A549 (cell line): Measurements from ENCODE around the gene FAM20B. TPM values are rescaled to one million over a fixed set of nuclear protein-coding genes. Genes with fewer than 3 reads are reported as not detected.

Experiments used
- ATAC-seq, 2 experiments: fragments of 200-7000 bp in 1 of 2; fragments of >200 bp in 1 of 2; cut with Nextera tagmentation in 1 of 2; cut with Tn5 transposase in 1 of 2; 3 replicates each; pipeline versions ENCODE4 v1.8.0 to v1.9.1; 2018 to 2020; ENCODE audit warnings: mild to moderate bottlenecking in 1 of 2, moderate library complexity in 1 of 2
- CTCF ChIA-PET: fragments of 300-600 bp; sonication (Branson Sonifier 250); formaldehyde crosslinking; extraction: SDS; loops from one replicate; lab custom pipeline; 2021; ENCODE audit warnings: antibody characterized with exemption, inconsistent platforms; lab: Yijun Ruan, JAX
- POLR2A ChIA-PET: fragments of 350-600 bp; formaldehyde crosslinking; extraction: SDS; loops from one replicate; lab custom pipeline; 2021; ENCODE audit warnings: antibody characterized with exemption, inconsistent platforms; lab: Yijun Ruan, JAX
- DNase-seq, 2 experiments: peaks; one replicate each; pipeline versions ENCODE4 v3.0.0 to v3.0.0-alpha.2; 2011 to 2016; ENCODE audit warnings: low read depth in 1 of 2, low spot score in 1 of 2
- FAIRE-seq: peaks from 2 replicates; lab custom pipeline; 2011; peaks lifted over from hg19 to GRCh38; lab: Jason Lieb, UNC
- H3K27ac ChIP-seq, 2 experiments: fragments of >200 bp; sonication (Bioruptor Twin); formaldehyde crosslinking; 3 replicates each; pipeline ENCODE4 v1.5.1; 2016 to 2017
- H3K4me1 ChIP-seq: fragments of >200 bp; sonication (Bioruptor Twin); formaldehyde crosslinking; 3 replicates; pipeline ENCODE4 v1.6.1; 2016
- H3K4me2 ChIP-seq: fragments of >200 bp; sonication (Bioruptor Twin); formaldehyde crosslinking; 3 replicates; pipeline ENCODE4 v1.6.1; 2016
- H3K4me3 ChIP-seq: fragments of >200 bp; sonication (Bioruptor Twin); formaldehyde crosslinking; 3 replicates; pipeline ENCODE4 v1.5.1; 2016
- H3K9me3 ChIP-seq: fragments of >200 bp; sonication (Bioruptor Twin); formaldehyde crosslinking; 3 replicates; pipeline ENCODE4 v1.6.1; 2016
- CEBPB ChIP-seq, 2 experiments: fragments of >200 bp in 1 of 2; sonication (Bioruptor Twin) in 1 of 2; formaldehyde crosslinking in 1 of 2; IDR thresholded peaks; 2 replicates each; pipeline ENCODE4 v1.6.1; 2012 to 2016
- CTCF ChIP-seq: fragments of >200 bp; sonication (Bioruptor Twin); formaldehyde crosslinking; IDR thresholded peaks from 3 replicates; pipeline ENCODE4 v1.5.1; 2016
- E2F6 ChIP-seq: IDR thresholded peaks from 2 replicates; pipeline ENCODE4 v1.6.1; 2012; ENCODE audit warnings: low read depth, borderline replicate concordance
- ESRRA ChIP-seq: fragments of 150-350 bp; IDR thresholded peaks from 2 replicates; pipeline ENCODE4 v1.6.1; 2014; ENCODE audit warnings: mild to moderate bottlenecking, low read length, borderline replicate concordance
- FOSL2 ChIP-seq, 2 experiments: fragments of 450-650 bp in 1 of 2; fragments of >200 bp in 1 of 2; sonication (Bioruptor Twin) in 1 of 2; formaldehyde crosslinking; IDR thresholded peaks; 2 replicates each; pipeline versions ENCODE4 v1.5.0 to v1.6.1; 2016 to 2020; ENCODE audit warnings: mild to moderate bottlenecking in 1 of 2, moderate library complexity in 1 of 2
- HEYL ChIP-seq: fragments of 250-450 bp; sonication (Bioruptor Pico); IDR thresholded peaks from 2 replicates; pipeline ENCODE4 v1.8.0; 2021; ENCODE audit warnings: mild to moderate bottlenecking, moderate library complexity
- HMGXB4 ChIP-seq: fragments of 250-450 bp; sonication (Bioruptor Pico); IDR thresholded peaks from 2 replicates; pipeline ENCODE4 v1.5.0; 2021; ENCODE audit warnings: mild to moderate bottlenecking, moderate library complexity, borderline replicate concordance
- HOXA7 ChIP-seq: fragments of 250-450 bp; sonication (Bioruptor Pico); IDR thresholded peaks from 2 replicates; pipeline ENCODE4 v1.5.0; 2020; ENCODE audit warnings: mild to moderate bottlenecking, moderate library complexity
- HOXB5 ChIP-seq: fragments of 250-450 bp; sonication (Bioruptor Pico); IDR thresholded peaks from 2 replicates; pipeline ENCODE4 v1.5.0; 2020; ENCODE audit warnings: mild to moderate bottlenecking, moderate library complexity
- JUNB ChIP-seq: fragments of >200 bp; sonication (Bioruptor Twin); formaldehyde crosslinking; IDR thresholded peaks from 2 replicates; pipeline ENCODE4 v1.6.1; 2016
- KDM1A ChIP-seq: fragments of 200-600 bp; sonication (generic); IDR thresholded peaks from 2 replicates; pipeline ENCODE4 v1.6.1; 2016; ENCODE audit warnings: low read depth, mild to moderate bottlenecking
- KDM5A ChIP-seq: fragments of 200-600 bp; sonication (generic); IDR thresholded peaks from 2 replicates; pipeline ENCODE4 v1.6.1; 2016; ENCODE audit warnings: antibody characterized with exemption, mild to moderate bottlenecking
- MAFK ChIP-seq: fragments of 450-650 bp; IDR thresholded peaks from 2 replicates; pipeline ENCODE4 v1.6.1; 2014; ENCODE audit not compliant: partially characterized antibody
- MAZ ChIP-seq: fragments of 150-350 bp; IDR thresholded peaks from 2 replicates; pipeline ENCODE4 v1.6.1; 2014; ENCODE audit warnings: antibody characterized with exemption, low read depth, low read length, borderline replicate concordance
- MYC ChIP-seq: IDR thresholded peaks from 2 replicates; pipeline ENCODE4 v1.6.1; 2012; ENCODE audit warnings: mild to moderate bottlenecking, inconsistent platforms, low read length, improper control_type of control experiment, borderline replicate concordance
- NPAS2 ChIP-seq: fragments of 250-450 bp; sonication (Bioruptor Pico); IDR thresholded peaks from 2 replicates; pipeline ENCODE4 v1.8.0; 2022; ENCODE audit warnings: mild to moderate bottlenecking, moderate library complexity, borderline replicate concordance
- POLR2A ChIP-seq: IDR thresholded peaks from 2 replicates; pipeline ENCODE4 v1.6.1; 2012; ENCODE audit warnings: mild to moderate bottlenecking, low read length
- RCOR1 ChIP-seq: fragments of 150-350 bp; IDR thresholded peaks from 2 replicates; pipeline ENCODE4 v1.6.1; 2014; ENCODE audit warnings: antibody characterized with exemption, low read length, low read depth
- REST ChIP-seq: fragments of 200-600 bp; sonication (generic); IDR thresholded peaks from 2 replicates; pipeline ENCODE4 v1.6.1; 2016; ENCODE audit warnings: antibody characterized with exemption, mild to moderate bottlenecking, moderate library complexity
- RFX5 ChIP-seq: fragments of 450-650 bp; IDR thresholded peaks from 2 replicates; pipeline ENCODE4 v1.7.1; 2014; ENCODE audit warnings: antibody characterized with exemption, mild to moderate bottlenecking, moderate library complexity
- SMC3 ChIP-seq: fragments of >200 bp; sonication (Bioruptor Twin); formaldehyde crosslinking; IDR thresholded peaks from 3 replicates; pipeline ENCODE4 v1.6.1; 2018; ENCODE audit warnings: inconsistent platforms
- SREBF2 ChIP-seq: fragments of 450-650 bp; IDR thresholded peaks from 2 replicates; pipeline ENCODE4 v1.6.1; 2014; ENCODE audit warnings: mild to moderate bottlenecking, moderate library complexity
- TP53 ChIP-seq: fragments of 250-450 bp; sonication (Bioruptor Pico); IDR thresholded peaks from 2 replicates; pipeline ENCODE4 v1.5.0; 2021; ENCODE audit warnings: mild to moderate bottlenecking, moderate library complexity
- ZNF302 ChIP-seq: fragments of 250-450 bp; sonication (Bioruptor Pico); IDR thresholded peaks from 2 replicates; pipeline ENCODE4 v1.9.0; 2021; ENCODE audit warnings: inconsistent platforms, mild to moderate bottlenecking, moderate library complexity
- WGBS: methylation state at CpG from one replicate; pipeline ENCODE4 v1.1.6; 2017; ENCODE audit errors: missing lambda C conversion rate; 5-methylcytosine and 5-hydroxymethylcytosine counted together
- polyA plus RNA-seq, 4 experiments: library from polyadenylated mRNA; depleted of rRNA in 3 of 4; stranded (reverse); fragments of >200 nt; fragmentation: RNase III in 1 of 4; extraction: RNeasy Plus Mini Kit Qiagen cat#74134 plus additional on column Dnase treatment in 1 of 4; gene quantifications; 2 replicates in 3 of 4; 3 replicates in 1 of 4; pipeline ENCODE4 v1.2.3, GENCODE V29; 2011 to 2017

Gene FAM20B
- polyA plus RNA-seq, 2 of the 4 experiments (the other 2 are of a cell fraction): 24.2 to 35.3 TPM

GRCh38 chr1:179087665-179088064 is 62.0 kb downstream of the FAM20B start:
- Histone ChIP-seq H3K9me3 (no peaks in the 10 kb centered on the region), H3K4me3 (no peak overlapping the region), H3K4me1 (peaks cover 41% of the 10 kb centered on the region), H3K4me2 (no peak overlapping the region), H3K27ac (peak overlapping the region in 1 of 2 experiments; percentile 24; a peak in 1 of 6 replicates)
- ATAC-seq (no peak), FAIRE-seq (no peak), DNase-seq (no peak)
- no peak for TF ChIP-seq HOXA7 (CRISPR knock-in tag)
- no peak for TF ChIP-seq REST
- no peak for TF ChIP-seq E2F6
- TF ChIP-seq CEBPB (IDR thresholded peaks at IDR 0.05): no peak
- no peak for TF ChIP-seq ESRRA
- no peak for TF ChIP-seq TP53
- TF ChIP-seq HEYL (CRISPR knock-in tag): no peak
- no peak for TF ChIP-seq CTCF
- no peak for TF ChIP-seq NPAS2 (CRISPR knock-in tag)
- no peak for TF ChIP-seq MAZ
- TF ChIP-seq RCOR1: no peak
- TF ChIP-seq HMGXB4 (CRISPR knock-in tag): no peak
- 92% methylated on average over 7 of the region's 11 CpGs for WGBS
- CTCF ChIA-PET: interaction anchor here (1.0 to 4.6 kb wide), 9 partner anchors 9 to 544 kb away, joined by 3 to 17 read pairs (median 5); no protein-coding TSS in a partner anchor
- POLR2A ChIA-PET: no interaction called here

- 85% methylated on average over 14 of the region's 16 CpGs for WGBS
- FAIRE-seq: no peak
- ChIA-PET CTCF (interaction anchor here (1.0 to 4.6 kb wide), 6 partner anchors 11 to 558 kb away, joined by 3 to 17 read pairs (median 4); no protein-coding TSS in a partner anchor), POLR2A (interaction anchor here (0.6 kb wide), 1 partner anchor 189 kb away, joined by 6 read pairs; no protein-coding TSS in a partner anchor)
- Histone ChIP-seq H3K4me3 (no peak overlapping the region), H3K9me3 (no peaks in the 10 kb centered on the region), H3K4me1 (peaks cover 32% of the 10 kb centered on the region), H3K27ac (peak overlapping the region in 1 of 2 experiments; percentile 84; a peak in 3 of 6 replicates), H3K4me2 (no peak overlapping the region)
- no peak for DNase-seq
- ATAC-seq: no peak
- no peak for TF ChIP-seq ZNF302
- TF ChIP-seq RFX5: no peak
- no peak for TF ChIP-seq MYC
- no peak for TF ChIP-seq RCOR1
- TF ChIP-seq SREBF2: no peak
- TF ChIP-seq HOXA7 (CRISPR knock-in tag): no peak
- TF ChIP-seq MAFK: no peak
- TF ChIP-seq JUNB: no peak
- no peak for TF ChIP-seq POLR2A
- no peak for TF ChIP-seq KDM1A
- TF ChIP-seq HOXB5 (CRISPR knock-in tag): no peak
- no peak for TF ChIP-seq CTCF
- no peak for TF ChIP-seq FOSL2 (IDR thresholded peaks at IDR 0.05)
- no peak for TF ChIP-seq FOSL2 (CRISPR knock-in tag; IDR thresholded peaks at IDR 0.05)
- TF ChIP-seq KDM5A: no peak
- TF ChIP-seq SMC3: no peak
These were observed 64.3 kb downstream of the FAM20B start for GRCh38 chr1:179089827-179090482.
